ENCODE measurements around the gene SLIT3.

Gene SLIT3

DNA sequence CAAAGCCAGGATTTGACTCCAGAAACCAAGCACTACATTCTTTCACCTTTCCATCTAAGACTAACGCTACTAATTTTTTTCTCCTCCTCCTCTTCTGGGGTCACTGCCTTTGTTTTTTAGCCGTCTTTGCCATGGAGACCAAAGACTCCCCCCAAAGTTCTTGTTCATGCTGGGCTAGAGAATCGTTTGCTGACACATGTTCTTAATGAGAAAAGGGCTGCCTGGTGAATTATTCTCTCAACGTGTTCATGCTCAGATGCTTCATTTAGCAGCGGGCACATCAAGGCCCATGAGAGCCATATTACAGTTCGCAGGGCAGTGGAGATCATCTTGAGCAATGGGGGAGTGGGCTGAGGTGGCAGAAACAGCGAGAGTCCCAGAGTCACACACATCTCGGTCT lies 134.9 kb downstream of the SLIT3 start:
- TF ChIP-seq, protein P1, sequence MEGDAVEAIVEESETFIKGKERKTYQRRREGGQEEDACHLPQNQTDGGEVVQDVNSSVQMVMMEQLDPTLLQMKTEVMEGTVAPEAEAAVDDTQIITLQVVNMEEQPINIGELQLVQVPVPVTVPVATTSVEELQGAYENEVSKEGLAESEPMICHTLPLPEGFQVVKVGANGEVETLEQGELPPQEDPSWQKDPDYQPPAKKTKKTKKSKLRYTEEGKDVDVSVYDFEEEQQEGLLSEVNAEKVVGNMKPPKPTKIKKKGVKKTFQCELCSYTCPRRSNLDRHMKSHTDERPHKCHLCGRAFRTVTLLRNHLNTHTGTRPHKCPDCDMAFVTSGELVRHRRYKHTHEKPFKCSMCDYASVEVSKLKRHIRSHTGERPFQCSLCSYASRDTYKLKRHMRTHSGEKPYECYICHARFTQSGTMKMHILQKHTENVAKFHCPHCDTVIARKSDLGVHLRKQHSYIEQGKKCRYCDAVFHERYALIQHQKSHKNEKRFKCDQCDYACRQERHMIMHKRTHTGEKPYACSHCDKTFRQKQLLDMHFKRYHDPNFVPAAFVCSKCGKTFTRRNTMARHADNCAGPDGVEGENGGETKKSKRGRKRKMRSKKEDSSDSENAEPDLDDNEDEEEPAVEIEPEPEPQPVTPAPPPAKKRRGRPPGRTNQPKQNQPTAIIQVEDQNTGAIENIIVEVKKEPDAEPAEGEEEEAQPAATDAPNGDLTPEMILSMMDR (IDR thresholded peaks at IDR 0.05; ENCODE audit: low read depth, low read length), result no peak
- Histone ChIP-seq H3K9me3 (no peaks in the 10 kb centered on the region), H3K36me3 (no peaks in the 10 kb centered on the region), H3K27me3 (no peaks in the 10 kb centered on the region), H3K4me1 (peaks cover 30% of the 10 kb centered on the region), H3K4me3 (ENCODE audit: low read depth, low read length) (no peak overlapping the region)
- DNase-seq, result no peak

DNA sequence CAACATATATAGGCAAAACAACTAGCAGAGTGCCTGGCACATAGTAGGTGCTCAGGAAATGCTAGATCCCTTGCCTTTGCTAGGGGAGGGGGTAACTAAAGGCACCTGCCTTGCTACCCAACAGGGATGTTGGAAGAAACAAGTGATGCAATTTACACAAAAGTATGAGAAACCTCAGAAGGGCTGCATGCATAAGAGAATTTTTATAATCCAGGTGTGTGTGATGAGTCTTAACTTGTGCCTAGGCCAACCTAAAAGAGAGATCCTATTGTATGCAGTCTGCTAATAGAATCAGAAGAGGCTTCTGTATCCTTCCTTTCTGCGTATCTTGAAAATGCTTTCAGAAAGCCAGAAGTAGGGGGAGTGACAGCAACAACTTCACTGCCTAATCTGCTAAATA lies 135.9 kb downstream of the SLIT3 start:
- H3K9me3 ChIP-seq, result no peaks in the 10 kb centered on the region
- peaks cover 29% of the 10 kb centered on the region for H3K4me1 ChIP-seq
- TF ChIP-seq, protein P1 (IDR thresholded peaks at IDR 0.05; ENCODE audit: low read depth, low read length), result no peak
- no peak for DNase-seq
- no peaks in the 10 kb centered on the region for H3K36me3 ChIP-seq
- H3K4me3 ChIP-seq (ENCODE audit: low read depth, low read length), result no peak overlapping the region
- no peaks in the 10 kb centered on the region for H3K27me3 ChIP-seq

DNA sequence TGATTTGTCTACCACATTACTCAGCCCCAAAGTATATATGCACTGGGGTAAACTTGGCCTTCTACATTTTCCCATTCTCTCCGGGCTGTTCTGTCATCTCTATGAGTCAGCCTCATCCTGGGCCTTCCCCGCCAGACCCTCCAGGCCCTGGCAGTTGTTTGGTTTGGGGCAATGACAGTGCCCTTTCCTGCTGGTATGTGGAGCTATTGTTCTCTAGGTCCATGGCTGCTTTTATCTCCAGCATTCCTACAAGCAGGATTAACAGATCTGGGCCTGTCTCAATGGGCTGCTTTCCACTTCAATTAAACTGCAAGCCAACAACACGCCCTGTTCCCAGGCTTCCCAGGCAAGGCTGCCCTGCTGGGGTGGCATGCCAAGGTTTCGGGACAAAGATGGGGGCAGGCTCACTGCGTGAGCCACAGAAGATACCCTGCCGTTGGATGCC lies 136.4 kb downstream of the SLIT3 start:
- H3K27me3 ChIP-seq, result no peaks in the 10 kb centered on the region
- peak; percentile 31 for DNase-seq
- no peaks in the 10 kb centered on the region for H3K9me3 ChIP-seq
- H3K36me3 ChIP-seq, result no peaks in the 10 kb centered on the region
- H3K4me3 ChIP-seq (ENCODE audit: low read depth, low read length), result no peak overlapping the region
- H3K4me1 ChIP-seq, result peaks cover 23% of the 10 kb centered on the region
- TF ChIP-seq, protein P1 (IDR thresholded peaks at IDR 0.05; ENCODE audit: low read depth, low read length), result no peak

DNA sequence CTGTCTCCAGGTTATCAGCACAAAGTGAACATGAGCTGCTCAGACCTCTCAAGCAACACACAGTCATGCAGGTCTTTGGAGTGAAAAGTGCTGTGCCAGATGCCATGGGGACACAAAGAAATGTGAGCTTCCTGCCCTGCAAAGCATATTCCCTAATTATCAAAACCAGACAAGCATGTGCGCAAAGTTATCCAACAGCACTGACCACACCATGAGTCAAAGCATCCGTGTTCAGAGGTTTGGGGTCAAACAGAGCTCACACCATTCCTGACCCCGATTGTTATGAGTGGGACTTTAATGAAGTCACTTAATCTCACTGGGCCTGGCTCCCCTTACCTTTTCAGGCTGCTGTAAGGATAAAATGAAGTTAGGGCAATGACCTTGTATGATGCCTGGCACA lies 138.5 kb downstream of the SLIT3 start:
- Histone ChIP-seq H3K27me3 (no peaks in the 10 kb centered on the region), H3K4me3 (ENCODE audit: low read depth, low read length) (no peak overlapping the region), H3K9me3 (no peaks in the 10 kb centered on the region), H3K4me1 (peaks cover 19% of the 10 kb centered on the region), H3K36me3 (no peaks in the 10 kb centered on the region)
- DNase-seq, result no peak
- TF ChIP-seq, protein P1 (IDR thresholded peaks at IDR 0.05; ENCODE audit: low read depth, low read length), result no peak

DNA sequence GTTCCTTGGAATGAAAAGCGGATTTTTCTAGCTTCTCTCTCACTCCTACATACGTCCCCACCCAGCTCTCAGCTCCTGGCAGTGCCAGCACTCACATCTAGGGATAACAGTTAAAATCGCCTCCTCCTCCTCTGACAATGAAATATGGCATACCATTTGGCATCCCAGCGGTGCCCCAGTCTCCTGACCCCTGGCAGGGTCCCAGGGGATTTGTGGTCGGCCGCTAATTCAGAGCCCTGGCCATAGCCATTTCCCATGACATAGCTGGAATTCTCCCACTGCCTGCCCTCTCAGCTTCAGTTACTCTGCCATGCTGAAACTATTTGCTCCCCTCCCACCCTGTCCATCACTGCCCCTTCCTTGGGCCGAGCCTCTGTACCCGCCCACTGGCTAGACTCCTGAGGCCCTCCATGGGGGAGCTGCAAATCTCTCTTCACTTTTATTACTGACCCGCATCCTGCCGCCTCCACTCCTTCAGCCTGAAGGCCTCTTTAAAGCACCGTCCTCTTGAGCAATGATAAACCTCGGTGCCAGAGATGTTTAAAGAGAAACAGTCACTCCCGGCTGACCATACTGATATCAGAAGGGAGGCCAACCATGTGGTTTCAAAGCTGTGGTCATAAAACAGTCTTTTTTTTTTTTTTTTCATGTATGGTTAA lies 139.8 kb downstream of the SLIT3 start:
- H3K4me3 ChIP-seq (ENCODE audit: low read depth, low read length), result no peak overlapping the region
- no peaks in the 10 kb centered on the region for H3K27me3 ChIP-seq
- peaks cover 19% of the 10 kb centered on the region for H3K4me1 ChIP-seq
- TF ChIP-seq, protein P1 (IDR thresholded peaks at IDR 0.05; ENCODE audit: low read depth, low read length), result no peak
- DNase-seq, result no peak
- no peaks in the 10 kb centered on the region; the same call in 1 of the 2 replicates for H3K36me3 ChIP-seq
- H3K9me3 ChIP-seq, result no peaks in the 10 kb centered on the region

DNA sequence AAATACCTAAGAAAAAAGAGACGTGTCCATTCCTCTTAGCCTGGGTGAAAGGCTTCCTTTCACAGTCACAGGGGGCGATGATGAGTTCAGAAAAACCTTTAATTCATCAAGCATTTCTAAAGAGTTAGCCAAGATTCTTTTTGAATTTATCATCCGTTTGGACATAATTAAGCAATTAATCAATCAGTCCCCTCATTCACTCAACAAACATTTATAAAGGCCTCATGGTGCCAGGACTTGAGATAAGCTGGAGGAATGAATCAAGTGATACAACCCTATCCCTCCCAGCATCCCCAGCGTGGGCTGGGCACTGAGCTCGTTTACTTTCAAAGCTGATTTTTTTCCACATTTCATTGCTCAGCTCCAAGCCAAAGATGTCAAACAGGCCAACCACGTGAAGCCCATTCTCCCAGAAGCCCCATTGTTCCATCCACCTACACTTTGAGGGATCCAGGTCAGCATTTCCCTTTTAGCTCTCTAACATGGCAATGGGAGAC lies 140.5 kb downstream of the SLIT3 start:
- Histone ChIP-seq H3K4me3 (ENCODE audit: low read depth, low read length) (no peak overlapping the region), H3K27me3 (no peaks in the 10 kb centered on the region), H3K9me3 (no peaks in the 10 kb centered on the region), H3K4me1 (peaks cover 19% of the 10 kb centered on the region), H3K36me3 (no peaks in the 10 kb centered on the region; the same call in 1 of the 2 replicates)
- TF ChIP-seq, protein P1 (IDR thresholded peaks at IDR 0.05; ENCODE audit: low read depth, low read length), result peak; percentile 35
- no peak for DNase-seq

All from BE2C (cell line).